OCI-LY1 (cell line): Measurements from ENCODE around the gene SPINK5.
A peak's percentile ranks its signal among the peaks of the same experiment; 100 is the strongest.

Experiments
- H2AFZ ChIP-seq: fragments of 200-600 bp; sonication (generic), shearing (Covaris generic); 2 replicates; pipeline ENCODE4 v1.6.0; 2014; ENCODE audit warnings: antibody characterized with exemption, mild to moderate bottlenecking, low read length
- H3F3A ChIP-seq: fragments of 200-600 bp; sonication (generic), shearing (Covaris generic); 2 replicates; pipeline ENCODE4 v1.6.0; 2014; ENCODE audit warnings: mild to moderate bottlenecking, antibody characterized with exemption, low read length, moderate library complexity; ENCODE audit not compliant: insufficient read depth
- H3K27ac ChIP-seq: fragments of 200-600 bp; sonication (generic); 2 replicates; pipeline ENCODE4 v1.5.1; 2014; ENCODE audit warnings: low read length, mixed run types, mild to moderate bottlenecking, low read depth; ENCODE audit not compliant: poor library complexity, severe bottlenecking
- H3K27me3 ChIP-seq: fragments of 200-600 bp; sonication (generic); 2 replicates; pipeline ENCODE4 v1.6.0; 2014; ENCODE audit warnings: antibody characterized with exemption, mild to moderate bottlenecking, low read length, moderate library complexity; ENCODE audit not compliant: insufficient read depth
- H3K36me3 ChIP-seq: fragments of 200-600 bp; sonication (generic); 2 replicates; pipeline ENCODE4 v1.6.1; 2014; ENCODE audit warnings: mild to moderate bottlenecking, antibody characterized with exemption, low read length, moderate library complexity, mixed read lengths; ENCODE audit not compliant: insufficient read depth
- H3K4me1 ChIP-seq: fragments of 200-600 bp; sonication (generic); 2 replicates; pipeline ENCODE4 v1.5.1; 2014; ENCODE audit warnings: mild to moderate bottlenecking, low read length, moderate library complexity; ENCODE audit not compliant: insufficient read depth, severe bottlenecking
- H3K4me2 ChIP-seq: fragments of 200-600 bp; sonication (generic), shearing (Covaris generic); 2 replicates; pipeline ENCODE4 v1.6.1; 2014; ENCODE audit warnings: low read length
- H3K4me3 ChIP-seq: fragments of 200-600 bp; sonication (generic); 2 replicates; pipeline ENCODE4 v1.5.1; 2014; ENCODE audit warnings: low read length, low read depth, mild to moderate bottlenecking, mixed read lengths; ENCODE audit not compliant: poor library complexity, severe bottlenecking
- H3K79me2 ChIP-seq: fragments of 200-600 bp; shearing (Covaris generic); 2 replicates; pipeline ENCODE4 v1.6.1; 2016; ENCODE audit warnings: mixed run types, low read length, mixed read lengths; ENCODE audit not compliant: insufficient read depth
- H3K9ac ChIP-seq: fragments of 200-600 bp; sonication (generic), shearing (Covaris generic); 2 replicates; pipeline ENCODE4 v1.6.1; 2014; ENCODE audit warnings: mild to moderate bottlenecking, low read length, mixed read lengths
- H3K9me2 ChIP-seq: fragments of 200-600 bp; sonication (generic), shearing (Covaris generic); 2 replicates; pipeline ENCODE4 v1.6.1; 2014; ENCODE audit warnings: low read depth, mild to moderate bottlenecking, low read length, mixed read lengths
- H3K9me3 ChIP-seq: fragments of 200-600 bp; shearing (Covaris generic); 2 replicates; pipeline ENCODE4 v1.6.1; 2014; ENCODE audit warnings: low read length, mixed read lengths
- H4K20me1 ChIP-seq: fragments of 200-600 bp; sonication (generic), shearing (Covaris generic); 2 replicates; pipeline ENCODE4 v1.6.0; 2016; ENCODE audit warnings: mild to moderate bottlenecking, low read length; ENCODE audit not compliant: insufficient read depth
- EZH2 ChIP-seq: fragments of 200-600 bp; sonication (generic), shearing (Covaris generic); IDR thresholded peaks from 2 replicates; pipeline ENCODE4 v1.8.0; 2017; ENCODE audit warnings: borderline replicate concordance, mixed run types, mild to moderate bottlenecking, antibody characterized with exemption, low read length, moderate library complexity, mixed read lengths
- TF ChIP-seq, protein P1 (sequence below): fragments of 200-600 bp; sonication (generic), shearing (Covaris generic); IDR thresholded peaks from 2 replicates; pipeline ENCODE4 v1.5.1; 2017; ENCODE audit warnings: mild to moderate bottlenecking, antibody characterized with exemption, low read length, moderate library complexity, mixed read lengths

The SPINK5 gene

GRCh38 chr5:148113243-148113642 lies 49.5 kb downstream of the SPINK5 start:
- H3K4me1 ChIP-seq: no peaks in the 10 kb centered on the region
- H3K27ac ChIP-seq: no peak overlapping the region
- H3K79me2 ChIP-seq: no peaks in the 10 kb centered on the region
- no peak overlapping the region for H3K4me2 ChIP-seq
- H3K36me3 ChIP-seq: no peaks in the 10 kb centered on the region
- H2AFZ ChIP-seq: no peak overlapping the region
- no peak for TF ChIP-seq EZH2
- TF ChIP-seq, protein P1, sequence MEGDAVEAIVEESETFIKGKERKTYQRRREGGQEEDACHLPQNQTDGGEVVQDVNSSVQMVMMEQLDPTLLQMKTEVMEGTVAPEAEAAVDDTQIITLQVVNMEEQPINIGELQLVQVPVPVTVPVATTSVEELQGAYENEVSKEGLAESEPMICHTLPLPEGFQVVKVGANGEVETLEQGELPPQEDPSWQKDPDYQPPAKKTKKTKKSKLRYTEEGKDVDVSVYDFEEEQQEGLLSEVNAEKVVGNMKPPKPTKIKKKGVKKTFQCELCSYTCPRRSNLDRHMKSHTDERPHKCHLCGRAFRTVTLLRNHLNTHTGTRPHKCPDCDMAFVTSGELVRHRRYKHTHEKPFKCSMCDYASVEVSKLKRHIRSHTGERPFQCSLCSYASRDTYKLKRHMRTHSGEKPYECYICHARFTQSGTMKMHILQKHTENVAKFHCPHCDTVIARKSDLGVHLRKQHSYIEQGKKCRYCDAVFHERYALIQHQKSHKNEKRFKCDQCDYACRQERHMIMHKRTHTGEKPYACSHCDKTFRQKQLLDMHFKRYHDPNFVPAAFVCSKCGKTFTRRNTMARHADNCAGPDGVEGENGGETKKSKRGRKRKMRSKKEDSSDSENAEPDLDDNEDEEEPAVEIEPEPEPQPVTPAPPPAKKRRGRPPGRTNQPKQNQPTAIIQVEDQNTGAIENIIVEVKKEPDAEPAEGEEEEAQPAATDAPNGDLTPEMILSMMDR: no peak
- H3K9me3 ChIP-seq: no peaks in the 10 kb centered on the region
- H3F3A ChIP-seq: no peaks in the 10 kb centered on the region
- no peak overlapping the region for H3K4me3 ChIP-seq
- H3K9ac ChIP-seq: no peak overlapping the region
- no peaks in the 10 kb centered on the region for H3K27me3 ChIP-seq
- H4K20me1 ChIP-seq: no peaks in the 10 kb centered on the region
- H3K9me2 ChIP-seq: no peaks in the 10 kb centered on the region

GRCh38 chr5:148120317-148120716 lies 56.5 kb downstream of the SPINK5 start:
- Histone ChIP-seq H2AFZ (no peak overlapping the region), H3K79me2 (no peaks in the 10 kb centered on the region), H3K9ac (no peak overlapping the region), H3K4me1 (no peaks in the 10 kb centered on the region), H3K4me3 (no peak overlapping the region), H3K9me2 (no peaks in the 10 kb centered on the region), H3K36me3 (no peaks in the 10 kb centered on the region), H3K27ac (no peak overlapping the region), H3K9me3 (no peaks in the 10 kb centered on the region), H3F3A (no peaks in the 10 kb centered on the region), H3K4me2 (no peak overlapping the region), H4K20me1 (no peaks in the 10 kb centered on the region), H3K27me3 (no peaks in the 10 kb centered on the region)
- TF ChIP-seq, protein P1: no peak
- no peak for TF ChIP-seq EZH2

GRCh38 chr5:148125641-148126040 lies 61.9 kb downstream of the SPINK5 start:
- Histone ChIP-seq H3K36me3 (no peaks in the 10 kb centered on the region), H3K4me2 (no peak overlapping the region), H2AFZ (no peak overlapping the region), H3K4me3 (no peak overlapping the region), H3K9ac (no peak overlapping the region), H4K20me1 (no peaks in the 10 kb centered on the region), H3K79me2 (no peaks in the 10 kb centered on the region), H3K9me3 (no peaks in the 10 kb centered on the region), H3K9me2 (no peaks in the 10 kb centered on the region), H3K4me1 (no peaks in the 10 kb centered on the region), H3K27me3 (no peaks in the 10 kb centered on the region), H3F3A (no peaks in the 10 kb centered on the region), H3K27ac (no peak overlapping the region)
- TF ChIP-seq EZH2: no peak
- TF ChIP-seq, protein P1: 0 out of 2 replicates have a peak, but pooled peaks have one; percentile 14
